ENCODE results near the gene SNX5.

The SNX5 gene

DNA sequence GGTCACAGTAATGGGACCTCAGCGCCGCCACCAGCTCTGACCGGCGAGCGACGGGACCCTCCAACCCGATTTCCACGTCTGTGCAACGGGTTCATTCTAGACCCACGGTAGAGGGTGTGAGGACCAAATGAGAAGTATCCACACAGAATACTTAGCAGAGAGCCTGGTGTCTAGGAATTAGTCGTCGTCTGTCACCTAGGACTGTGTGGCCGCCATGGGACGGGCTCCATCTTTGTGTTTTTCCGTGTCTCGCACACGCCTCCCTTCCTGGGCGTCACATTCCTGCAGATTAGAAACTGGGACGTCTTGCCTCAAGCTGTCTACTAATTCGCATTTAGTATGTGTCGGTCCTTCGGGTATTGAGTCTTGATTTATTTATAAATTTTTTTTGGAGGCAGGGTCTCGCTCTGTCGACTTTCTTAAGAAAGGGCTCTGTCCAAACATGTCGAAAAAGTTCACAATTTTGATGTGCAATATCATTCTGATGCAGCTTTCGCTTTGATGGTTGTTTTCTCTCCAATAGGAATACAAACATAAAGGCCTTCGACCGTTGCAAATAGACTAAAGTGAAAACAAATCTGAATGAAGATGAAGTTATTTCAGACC lies 787 bp upstream of the SNX5 start:
- H3K27me3 ChIP-seq (ENCODE audit: low read length) = no peaks in the 10 kb centered on the region
- H3K4me2 ChIP-seq (ENCODE audit: low read depth, low read length, poor library complexity, severe bottlenecking) = peak overlapping the region; percentile 97
- no peaks in the 10 kb centered on the region for H3K9me3 ChIP-seq (ENCODE audit: insufficient read depth, low read length)
- peak overlapping the region; percentile 87 for H3K4me3 ChIP-seq (ENCODE audit: insufficient read depth, low read length, poor library complexity, severe bottlenecking)
- peak overlapping the region; percentile 8 for H2AFZ ChIP-seq (ENCODE audit: low read depth, low read length, severe bottlenecking)
- peak overlapping the region; percentile 96 for H3K27ac ChIP-seq (ENCODE audit: low read depth, low read length)
- H3K9ac ChIP-seq (ENCODE audit: low read length) = peak overlapping the region; percentile 99
- H3F3A ChIP-seq (ENCODE audit: insufficient read depth) = peaks cover 58% of the 10 kb centered on the region
- no peak for TF ChIP-seq EZH2phosphoT487 (conservative IDR thresholded peaks at IDR 0.05; ENCODE audit: low read length)
- TF ChIP-seq, protein P1, sequence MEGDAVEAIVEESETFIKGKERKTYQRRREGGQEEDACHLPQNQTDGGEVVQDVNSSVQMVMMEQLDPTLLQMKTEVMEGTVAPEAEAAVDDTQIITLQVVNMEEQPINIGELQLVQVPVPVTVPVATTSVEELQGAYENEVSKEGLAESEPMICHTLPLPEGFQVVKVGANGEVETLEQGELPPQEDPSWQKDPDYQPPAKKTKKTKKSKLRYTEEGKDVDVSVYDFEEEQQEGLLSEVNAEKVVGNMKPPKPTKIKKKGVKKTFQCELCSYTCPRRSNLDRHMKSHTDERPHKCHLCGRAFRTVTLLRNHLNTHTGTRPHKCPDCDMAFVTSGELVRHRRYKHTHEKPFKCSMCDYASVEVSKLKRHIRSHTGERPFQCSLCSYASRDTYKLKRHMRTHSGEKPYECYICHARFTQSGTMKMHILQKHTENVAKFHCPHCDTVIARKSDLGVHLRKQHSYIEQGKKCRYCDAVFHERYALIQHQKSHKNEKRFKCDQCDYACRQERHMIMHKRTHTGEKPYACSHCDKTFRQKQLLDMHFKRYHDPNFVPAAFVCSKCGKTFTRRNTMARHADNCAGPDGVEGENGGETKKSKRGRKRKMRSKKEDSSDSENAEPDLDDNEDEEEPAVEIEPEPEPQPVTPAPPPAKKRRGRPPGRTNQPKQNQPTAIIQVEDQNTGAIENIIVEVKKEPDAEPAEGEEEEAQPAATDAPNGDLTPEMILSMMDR (IDR thresholded peaks at IDR 0.05; ENCODE audit: insufficient read depth, low read length, poor library complexity, severe bottlenecking) = no peak
- peaks cover 96% of the 10 kb centered on the region for H3K79me2 ChIP-seq (ENCODE audit: insufficient read depth, low read length)
- H4K20me1 ChIP-seq (ENCODE audit: low read depth, low read length) = peaks cover 20% of the 10 kb centered on the region
- H3K36me3 ChIP-seq (ENCODE audit: low read length) = peaks cover 27% of the 10 kb centered on the region
- no peaks in the 10 kb centered on the region for H3K9me2 ChIP-seq (replicated peaks; ENCODE audit: insufficient read depth, low read length)

- H2AFZ ChIP-seq (ENCODE audit: low read depth, low read length, severe bottlenecking) = no peak overlapping the region
- peaks cover 36% of the 10 kb centered on the region for H3K36me3 ChIP-seq (ENCODE audit: low read length)
- H3K9me2 ChIP-seq (replicated peaks; ENCODE audit: insufficient read depth, low read length) = no peaks in the 10 kb centered on the region
- no peak for TF ChIP-seq EZH2phosphoT487 (conservative IDR thresholded peaks at IDR 0.05; ENCODE audit: low read length)
- TF ChIP-seq, protein P1 (IDR thresholded peaks at IDR 0.05; ENCODE audit: insufficient read depth, low read length, poor library complexity, severe bottlenecking) = no peak
- H3F3A ChIP-seq (ENCODE audit: insufficient read depth) = peaks cover 63% of the 10 kb centered on the region
- peak overlapping the region; percentile 96 for H3K27ac ChIP-seq (ENCODE audit: low read depth, low read length)
- H4K20me1 ChIP-seq (ENCODE audit: low read depth, low read length) = peaks cover 37% of the 10 kb centered on the region
- H3K9me3 ChIP-seq (ENCODE audit: insufficient read depth, low read length) = no peaks in the 10 kb centered on the region
- H3K4me2 ChIP-seq (ENCODE audit: low read depth, low read length, poor library complexity, severe bottlenecking) = peak overlapping the region; percentile 80
- peak overlapping the region; percentile 99 for H3K9ac ChIP-seq (ENCODE audit: low read length)
- peak overlapping the region; percentile 93 for H3K4me3 ChIP-seq (ENCODE audit: insufficient read depth, low read length, poor library complexity, severe bottlenecking)
- no peaks in the 10 kb centered on the region for H3K27me3 ChIP-seq (ENCODE audit: low read length)
- peaks cover 96% of the 10 kb centered on the region for H3K79me2 ChIP-seq (ENCODE audit: insufficient read depth, low read length)
Measured at GRCh38 chr20:17967521-17968365, 851 bp downstream of the SNX5 start.

DNA sequence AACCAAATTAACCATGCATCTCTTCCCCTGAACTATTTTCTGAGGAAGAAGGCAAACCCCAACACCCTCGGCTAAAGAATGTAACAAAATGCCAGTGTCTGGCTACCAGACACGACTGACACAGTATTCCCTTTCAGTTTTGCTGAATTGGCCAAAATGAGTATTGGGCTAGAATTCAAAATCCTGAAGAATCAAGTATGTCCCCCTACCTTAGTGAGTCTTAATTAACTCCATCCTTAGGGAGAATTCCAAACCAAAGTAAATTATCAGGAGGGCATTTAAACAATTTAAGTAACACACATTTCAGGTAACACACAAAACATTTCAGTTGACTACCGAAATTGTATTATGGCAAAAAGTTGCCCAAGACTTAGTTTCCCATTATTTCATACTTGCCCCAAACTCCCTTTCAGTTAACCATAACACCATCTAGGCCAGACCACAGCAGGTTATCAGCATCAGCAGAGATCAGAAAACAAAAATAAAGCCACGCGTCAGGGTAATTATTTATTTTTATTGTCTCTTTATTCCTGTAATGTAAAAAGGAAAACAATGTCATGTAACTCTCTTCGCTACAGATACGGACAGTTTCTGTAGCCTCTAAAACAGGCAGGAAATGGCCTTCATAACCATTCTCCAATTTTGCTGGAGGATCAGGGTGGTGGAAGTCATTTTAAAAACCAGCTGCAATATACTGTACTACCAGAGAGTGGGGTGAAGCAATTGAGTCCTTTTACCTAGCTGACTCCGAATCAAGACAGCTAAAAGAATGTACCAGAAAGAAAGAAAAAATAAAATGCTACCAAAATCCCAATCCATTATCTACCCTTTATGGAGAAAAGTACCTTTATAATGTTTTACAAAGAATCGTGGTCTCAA lies 1.9 kb downstream of the SNX5 start:
- Histone ChIP-seq H3K4me2 (ENCODE audit: low read depth, low read length, poor library complexity, severe bottlenecking) (peak overlapping the region; percentile 80), H3K9ac (ENCODE audit: low read length) (peak overlapping the region; percentile 99), H3K9me2 (replicated peaks; ENCODE audit: insufficient read depth, low read length) (no peaks in the 10 kb centered on the region), H3K36me3 (ENCODE audit: low read length) (peaks cover 37% of the 10 kb centered on the region), H3K27me3 (ENCODE audit: low read length) (no peaks in the 10 kb centered on the region), H3K4me3 (ENCODE audit: insufficient read depth, low read length, poor library complexity, severe bottlenecking) (peak overlapping the region; percentile 93), H2AFZ (ENCODE audit: low read depth, low read length, severe bottlenecking) (no peak overlapping the region), H3F3A (ENCODE audit: insufficient read depth) (peaks cover 55% of the 10 kb centered on the region), H3K79me2 (ENCODE audit: insufficient read depth, low read length) (peaks cover 96% of the 10 kb centered on the region), H4K20me1 (ENCODE audit: low read depth, low read length) (peaks cover 44% of the 10 kb centered on the region), H3K9me3 (ENCODE audit: insufficient read depth, low read length) (no peaks in the 10 kb centered on the region), H3K27ac (ENCODE audit: low read depth, low read length) (peak overlapping the region; percentile 96)
- TF ChIP-seq EZH2phosphoT487 (conservative IDR thresholded peaks at IDR 0.05; ENCODE audit: low read length) = no peak
- TF ChIP-seq, protein P1 (IDR thresholded peaks at IDR 0.05; ENCODE audit: insufficient read depth, low read length, poor library complexity, severe bottlenecking) = no peak

Data from SU-DHL-6 (cell line).